Loucy (cell line): Measurements from ENCODE around the gene ENPP5.

ENCODE experiments used
- CTCF ChIP-seq: fragments of 200-600 bp; sonication (generic); conservative IDR thresholded peaks from 2 replicates; pipeline ENCODE4 v1.5.1; 2014; ENCODE audit warnings: mild to moderate bottlenecking, antibody characterized with exemption, low read length
- EZH2phosphoT487 ChIP-seq: fragments of 200-600 bp; IDR thresholded peaks from 2 replicates; pipeline ENCODE4 v1.6.1; 2018; ENCODE audit warnings: antibody characterized with exemption, mild to moderate bottlenecking, moderate library complexity, borderline replicate concordance

GRCh38 chr6:46216879-46217278, 46.1 kb upstream of the ENPP5 start:
- TF ChIP-seq CTCF = no peak
- no peak for TF ChIP-seq EZH2phosphoT487
